ENCODE data around the gene BICD2.

- TF ChIP-seq GABPA (IDR thresholded peaks at IDR 0.05; ENCODE audit: low read depth) (no peak), TAF1 (IDR thresholded peaks at IDR 0.05; ENCODE audit: borderline replicate concordance, low read depth, low read length) (no peak), JUND (IDR thresholded peaks at IDR 0.05; ENCODE audit: low read depth, low read length) (no peak), EZH2 (IDR thresholded peaks at IDR 0.05; ENCODE audit: borderline replicate concordance, control insufficient read depth, low read depth, low read length) (no peak), EP300 (IDR thresholded peaks at IDR 0.05; ENCODE audit: borderline replicate concordance in 1 of 2, control insufficient read depth in 1 of 2, low read depth in 2 of 2, low read length in 2 of 2) (no peak), ZNF274 (IDR thresholded peaks at IDR 0.05; ENCODE audit: insufficient read depth, insufficient read length) (no peak), ZNF384 (IDR thresholded peaks at IDR 0.05; ENCODE audit: borderline replicate concordance, low read depth, low read length) (no peak), CTCF (IDR thresholded peaks at IDR 0.05 in 2 of 3, conservative IDR thresholded peaks at IDR 0.05 in 1 of 3; ENCODE audit: control insufficient read depth in 2 of 3, extremely low read depth in 1 of 3, insufficient read depth in 1 of 3, low read depth in 3 of 3, low read length in 3 of 3) (no peak), KDM1A (IDR thresholded peaks at IDR 0.05; ENCODE audit: borderline replicate concordance) (no peak), NRF1 (conservative IDR thresholded peaks at IDR 0.05; ENCODE audit: low read depth, low read length) (no peak), EED (IDR thresholded peaks at IDR 0.05; ENCODE audit: low read depth) (no peak), SMC3 (IDR thresholded peaks at IDR 0.05; ENCODE audit: borderline replicate concordance, low read length) (no peak), RBBP5 (conservative IDR thresholded peaks at IDR 0.05) (no peak)
These were observed 42.0 kb downstream of the BICD2 start for GRCh38 chr9:92722386-92723298.
